ENCODE measurements around the gene COTL1. TPM values are rescaled to one million over a fixed set of nuclear protein-coding genes. Genes with fewer than 3 reads are reported as not detected.
A peak's percentile ranks its signal among the peaks of the same experiment; 100 is the strongest.

Gene COTL1
- total and polyA plus RNA-seq, 9 of the 15 experiments (the other 6 are each of a cell fraction or from before 2014, with no cell fraction given): 27.7 to 185 (median 72.5) TPM

DNA sequence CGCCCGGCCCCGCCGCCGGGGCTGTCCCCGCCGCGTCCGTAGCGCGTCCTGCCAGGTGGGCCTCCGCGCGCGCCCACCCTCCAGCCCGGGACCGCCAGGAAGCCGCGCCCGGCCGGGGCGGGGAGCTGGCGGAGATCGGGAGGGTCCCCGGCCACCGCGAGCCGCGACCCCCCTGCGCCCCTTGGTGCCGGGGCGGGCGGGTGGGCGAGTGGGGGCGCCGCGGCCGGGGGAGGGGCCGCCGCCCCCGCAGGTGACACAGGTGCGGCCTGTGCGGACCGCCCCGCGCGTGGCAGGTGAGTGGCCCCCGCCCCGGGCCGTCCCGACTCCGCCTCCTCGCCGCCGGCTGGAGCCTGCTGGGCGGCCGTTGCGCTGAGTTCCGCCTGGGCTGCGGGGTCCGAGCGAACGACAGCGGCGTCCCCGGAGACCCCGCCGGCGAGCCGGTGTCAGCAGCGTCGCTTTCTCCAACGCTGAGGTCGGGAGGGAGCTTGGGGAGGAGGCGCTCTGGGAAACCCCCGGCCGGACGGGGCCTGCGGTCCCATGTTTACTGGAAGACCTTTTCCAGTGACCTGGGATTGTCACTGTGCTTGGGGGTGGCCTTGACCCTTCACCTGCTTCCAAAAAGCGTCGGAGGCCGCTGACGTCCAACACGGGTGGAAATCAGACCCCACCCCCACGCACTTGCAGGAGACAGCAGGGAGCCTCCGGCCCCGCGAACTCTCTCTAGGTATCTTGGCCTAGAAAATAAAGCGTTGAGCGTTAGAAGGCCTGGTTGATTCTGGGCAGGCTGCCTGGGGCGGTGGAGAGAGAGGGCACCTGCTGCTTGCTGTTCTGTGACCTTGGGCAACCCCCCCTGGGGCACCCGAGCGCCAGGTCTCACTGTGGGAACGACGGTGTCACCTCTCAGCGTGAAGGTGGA lies 31.0 kb upstream of the COTL1 start (continued):
- no peak for TF ChIP-seq ZNF589 (CRISPR knock-in tag; IDR thresholded peaks at IDR 0.05; ENCODE audit: low read depth)
- TF ChIP-seq, protein P1, sequence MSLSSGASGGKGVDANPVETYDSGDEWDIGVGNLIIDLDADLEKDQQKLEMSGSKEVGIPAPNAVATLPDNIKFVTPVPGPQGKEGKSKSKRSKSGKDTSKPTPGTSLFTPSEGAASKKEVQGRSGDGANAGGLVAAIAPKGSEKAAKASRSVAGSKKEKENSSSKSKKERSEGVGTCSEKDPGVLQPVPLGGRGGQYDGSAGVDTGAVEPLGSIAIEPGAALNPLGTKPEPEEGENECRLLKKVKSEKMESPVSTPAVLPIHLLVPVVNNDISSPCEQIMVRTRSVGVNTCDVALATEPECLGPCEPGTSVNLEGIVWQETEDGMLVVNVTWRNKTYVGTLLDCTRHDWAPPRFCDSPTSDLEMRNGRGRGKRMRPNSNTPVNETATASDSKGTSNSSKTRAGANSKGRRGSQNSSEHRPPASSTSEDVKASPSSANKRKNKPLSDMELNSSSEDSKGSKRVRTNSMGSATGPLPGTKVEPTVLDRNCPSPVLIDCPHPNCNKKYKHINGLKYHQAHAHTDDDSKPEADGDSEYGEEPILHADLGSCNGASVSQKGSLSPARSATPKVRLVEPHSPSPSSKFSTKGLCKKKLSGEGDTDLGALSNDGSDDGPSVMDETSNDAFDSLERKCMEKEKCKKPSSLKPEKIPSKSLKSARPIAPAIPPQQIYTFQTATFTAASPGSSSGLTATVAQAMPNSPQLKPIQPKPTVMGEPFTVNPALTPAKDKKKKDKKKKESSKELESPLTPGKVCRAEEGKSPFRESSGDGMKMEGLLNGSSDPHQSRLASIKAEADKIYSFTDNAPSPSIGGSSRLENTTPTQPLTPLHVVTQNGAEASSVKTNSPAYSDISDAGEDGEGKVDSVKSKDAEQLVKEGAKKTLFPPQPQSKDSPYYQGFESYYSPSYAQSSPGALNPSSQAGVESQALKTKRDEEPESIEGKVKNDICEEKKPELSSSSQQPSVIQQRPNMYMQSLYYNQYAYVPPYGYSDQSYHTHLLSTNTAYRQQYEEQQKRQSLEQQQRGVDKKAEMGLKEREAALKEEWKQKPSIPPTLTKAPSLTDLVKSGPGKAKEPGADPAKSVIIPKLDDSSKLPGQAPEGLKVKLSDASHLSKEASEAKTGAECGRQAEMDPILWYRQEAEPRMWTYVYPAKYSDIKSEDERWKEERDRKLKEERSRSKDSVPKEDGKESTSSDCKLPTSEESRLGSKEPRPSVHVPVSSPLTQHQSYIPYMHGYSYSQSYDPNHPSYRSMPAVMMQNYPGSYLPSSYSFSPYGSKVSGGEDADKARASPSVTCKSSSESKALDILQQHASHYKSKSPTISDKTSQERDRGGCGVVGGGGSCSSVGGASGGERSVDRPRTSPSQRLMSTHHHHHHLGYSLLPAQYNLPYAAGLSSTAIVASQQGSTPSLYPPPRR (CRISPR knock-in tag; IDR thresholded peaks at IDR 0.05; ENCODE audit: borderline replicate concordance): peak; percentile 82
- peak; percentile 66 to 71; a peak in 3 of 4 replicates for TF ChIP-seq MAZ (CRISPR knock-in tag; conservative IDR thresholded peaks at IDR 0.05 in 1 of 2, IDR thresholded peaks at IDR 0.05 in 1 of 2)
- 0 out of 2 replicates have a peak, but pooled peaks have one; percentile 29 for TF ChIP-seq SIN3B (IDR thresholded peaks at IDR 0.05; ENCODE audit: low read depth)
- TF ChIP-seq, protein P2, sequence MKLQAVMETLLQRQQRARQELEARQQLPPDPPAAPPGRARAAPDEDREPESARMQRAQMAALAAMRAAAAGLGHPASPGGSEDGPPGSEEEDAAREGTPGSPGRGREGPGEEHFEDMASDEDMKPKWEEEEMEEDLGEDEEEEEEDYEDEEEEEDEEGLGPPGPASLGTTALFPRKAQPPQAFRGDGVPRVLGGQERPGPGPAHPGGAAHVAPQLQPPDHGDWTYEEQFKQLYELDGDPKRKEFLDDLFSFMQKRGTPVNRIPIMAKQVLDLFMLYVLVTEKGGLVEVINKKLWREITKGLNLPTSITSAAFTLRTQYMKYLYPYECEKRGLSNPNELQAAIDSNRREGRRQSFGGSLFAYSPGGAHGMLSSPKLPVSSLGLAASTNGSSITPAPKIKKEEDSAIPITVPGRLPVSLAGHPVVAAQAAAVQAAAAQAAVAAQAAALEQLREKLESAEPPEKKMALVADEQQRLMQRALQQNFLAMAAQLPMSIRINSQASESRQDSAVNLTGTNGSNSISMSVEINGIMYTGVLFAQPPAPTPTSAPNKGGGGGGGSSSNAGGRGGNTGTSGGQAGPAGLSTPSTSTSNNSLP (IDR thresholded peaks at IDR 0.05; ENCODE audit: borderline replicate concordance, low read depth, low read length): no peak
- TF ChIP-seq FUS (optimal IDR thresholded peaks at IDR 0.05; ENCODE audit: low read depth, low read length): peak; percentile 38
- peak; percentile 38 for TF ChIP-seq PCBP1 (IDR thresholded peaks at IDR 0.05; ENCODE audit: low read depth, low read length, poor library complexity, severe bottlenecking)
- 0 out of 2 replicates have a peak, but pooled peaks have one; percentile 13 for TF ChIP-seq SAFB (IDR thresholded peaks at IDR 0.05; ENCODE audit: borderline replicate concordance, low read depth, low read length)
- peak; percentile 67; the same call in 1 of the 2 replicates for TF ChIP-seq CXXC5 (CRISPR knock-in tag; IDR thresholded peaks at IDR 0.05)
- no peak for TF ChIP-seq NFATC3 (IDR thresholded peaks at IDR 0.05)
- TF ChIP-seq CTBP1 (IDR thresholded peaks at IDR 0.05; ENCODE audit: borderline replicate concordance): 0 out of 2 replicates have a peak, but pooled peaks have one; percentile 34
- TF ChIP-seq ZNF830 (CRISPR knock-in tag; IDR thresholded peaks at IDR 0.05): peak; percentile 59; the same call in 1 of the 2 replicates
- TF ChIP-seq GABPA (tag; conservative IDR thresholded peaks at IDR 0.05; ENCODE audit: low read depth): peak; percentile 68
- TF ChIP-seq ZBTB7A (IDR thresholded peaks at IDR 0.05; ENCODE audit: borderline replicate concordance, control insufficient read depth, low read depth, low read length): peak; percentile 81; the same call in 1 of the 2 replicates
- TF ChIP-seq, protein P3, sequence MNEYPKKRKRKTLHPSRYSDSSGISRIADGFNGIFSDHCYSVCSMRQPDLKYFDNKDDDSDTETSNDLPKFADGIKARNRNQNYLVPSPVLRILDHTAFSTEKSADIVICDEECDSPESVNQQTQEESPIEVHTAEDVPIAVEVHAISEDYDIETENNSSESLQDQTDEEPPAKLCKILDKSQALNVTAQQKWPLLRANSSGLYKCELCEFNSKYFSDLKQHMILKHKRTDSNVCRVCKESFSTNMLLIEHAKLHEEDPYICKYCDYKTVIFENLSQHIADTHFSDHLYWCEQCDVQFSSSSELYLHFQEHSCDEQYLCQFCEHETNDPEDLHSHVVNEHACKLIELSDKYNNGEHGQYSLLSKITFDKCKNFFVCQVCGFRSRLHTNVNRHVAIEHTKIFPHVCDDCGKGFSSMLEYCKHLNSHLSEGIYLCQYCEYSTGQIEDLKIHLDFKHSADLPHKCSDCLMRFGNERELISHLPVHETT (CRISPR knock-in tag; conservative IDR thresholded peaks at IDR 0.05 in 1 of 2, IDR thresholded peaks at IDR 0.05 in 1 of 2): peak in 1 of 2 experiments; percentile 5; a peak in 1 of 4 replicates

Measured in K562 (cell line).